Esophagus muscularis mucosa (tissue), 4 donors: Measurements from ENCODE around the gene SRSF5. TPM values are rescaled to one million over a fixed set of nuclear protein-coding genes. Genes with fewer than 3 reads are reported as not detected.

Source experiments
- DNase-seq: peaks from one replicate; pipeline ENCODE4 v3.0.0-alpha.2; 2017; ENCODE audit errors: extremely low spot score
- H3K27ac ChIP-seq, 4 donors: fragments of 200-600 bp; sonication (generic); replicated peaks in 1 of 4; 1 replicate in 3 of 4; 2 replicates in 1 of 4; pipeline ENCODE4 v1.5.1; 2016 to 2019; ENCODE audit warnings: mild to moderate bottlenecking in 1 of 4
- H3K27me3 ChIP-seq, 4 donors: fragments of 200-600 bp; sonication (generic); one replicate each; pipeline versions ENCODE4 v1.5.1 to v1.6.0; 2016 to 2019
- H3K36me3 ChIP-seq, 4 donors: fragments of 200-600 bp; sonication (generic); one replicate each; pipeline ENCODE4 v1.5.1; 2016 to 2019
- H3K4me1 ChIP-seq, 4 donors: fragments of 200-600 bp; sonication (generic); one replicate each; pipeline ENCODE4 v1.5.1; 2016 to 2019
- H3K4me3 ChIP-seq, 4 donors: fragments of 200-600 bp; sonication (generic); 1 replicate in 2 of 4; 2 replicates in 2 of 4; pipeline ENCODE4 v1.5.1; 2016 to 2019; ENCODE audit warnings: mild to moderate bottlenecking in 4 of 4, moderate library complexity in 1 of 4
- H3K9me3 ChIP-seq, 4 donors: fragments of 200-600 bp; sonication (generic); 1 replicate in 3 of 4; 2 replicates in 1 of 4; pipeline ENCODE4 v1.5.1; 2016 to 2019
- CTCF ChIP-seq, 3 experiments: fragments of 200-600 bp in 2 of 3; fragments of 450-650 bp in 1 of 3; sonication (generic) in 2 of 3; IDR thresholded peaks; one replicate each; pipeline ENCODE4 v1.5.1; 2017 to 2019; ENCODE audit warnings: antibody characterized with exemption in 3 of 3, mild to moderate bottlenecking in 2 of 3, moderate library complexity in 1 of 3
- EP300 ChIP-seq: sonication (generic); formaldehyde crosslinking; IDR thresholded peaks from one replicate; pipeline ENCODE4 v1.6.1; 2017; ENCODE audit warnings: antibody characterized with exemption
- POLR2A ChIP-seq: fragments of 450-650 bp; IDR thresholded peaks from one replicate; pipeline ENCODE4 v1.6.1; 2017; ENCODE audit warnings: antibody characterized with exemption, moderate library complexity, mild to moderate bottlenecking, low read depth
- POLR2AphosphoS5 ChIP-seq, 2 donors: sonication (generic); formaldehyde crosslinking; IDR thresholded peaks; one replicate each; pipeline ENCODE4 v1.6.1; 2017; ENCODE audit warnings: antibody characterized with exemption in 2 of 2
- WGBS: methylation state at CpG from one replicate; pipeline ENCODE4 v1.1.5; 2018; 5-methylcytosine and 5-hydroxymethylcytosine counted together
- intact Hi-C: fragments of 100-400 bp; cut with DNase I; formaldehyde crosslinking; loops from one replicate; pipeline ENCODE4 v1.15.1; 2023
- total RNA-seq, 4 donors: library from RNA; depleted of rRNA; stranded (reverse); fragments of >200 nt; gene quantifications; one replicate each; pipeline versions ENCODE4 v1.1.0 to v1.2.1, GENCODE V29; 2016

SRSF5 gene
- total RNA-seq, 4 donors from 2014 or later: 185 to 291 (median 211) TPM

GRCh38 chr14:69794791-69795190, 27.8 kb downstream of the SRSF5 start:
- WGBS: 89% methylated on average over 3 of the region's 3 CpGs
- no peaks in the 10 kb centered on the region for H3K27me3 ChIP-seq
- no peak for TF ChIP-seq EP300
- TF ChIP-seq CTCF (IDR thresholded peaks at IDR 0.05): no peak
- DNase-seq: peak; percentile 68
- H3K4me3 ChIP-seq: no peak overlapping the region
- H3K27ac ChIP-seq: no peak overlapping the region
- no peaks in the 10 kb centered on the region for H3K4me1 ChIP-seq
- no peaks in the 10 kb centered on the region for H3K9me3 ChIP-seq
- intact Hi-C loops: no loop called here
- H3K36me3 ChIP-seq: no peaks in the 10 kb centered on the region

- intact Hi-C loops: no loop called here
- no peaks in the 10 kb centered on the region for H3K4me1 ChIP-seq
These were observed 28.7 kb downstream of the SRSF5 start for GRCh38 chr14:69795691-69796090.

GRCh38 chr14:69796797-69797500, 30.0 kb downstream of the SRSF5 start, which contains the start of gene SLC10A1:
Gene SLC10A1, minus strand, starts transcription at chr14:69797241. Its CDS starts 86 bp downstream, at chr14:69797155.
- Histone ChIP-seq H3K4me3 (no peak within 1 kb of the TSS), H3K27me3 (no peaks in the 10 kb centered on the region), H3K36me3 (no peaks in the 10 kb centered on the region), H3K9me3 (no peaks in the 10 kb centered on the region), H3K4me1 (no peaks in the 10 kb centered on the region), H3K27ac (no peak within 1 kb of the TSS)
- intact Hi-C loops: no loop called here
- TF ChIP-seq CTCF (IDR thresholded peaks at IDR 0.05): no peak
- TF ChIP-seq POLR2AphosphoS5 (IDR thresholded peaks at IDR 0.05): no peak
- TF ChIP-seq POLR2A: no peak
- TF ChIP-seq EP300: no peak
- WGBS: 88% methylated on average over 11 of the region's 11 CpGs
- DNase-seq: peak; percentile 62

More at GRCh38 chr14:69795691-69796090, 28.7 kb downstream of the SRSF5 start:
- peak; percentile 77 for DNase-seq
- Histone ChIP-seq H3K9me3 (no peaks in the 10 kb centered on the region), H3K36me3 (no peaks in the 10 kb centered on the region), H3K27ac (no peak overlapping the region), H3K27me3 (no peaks in the 10 kb centered on the region), H3K4me3 (no peak overlapping the region)
- TF ChIP-seq POLR2AphosphoS5 (IDR thresholded peaks at IDR 0.05): no peak
- TF ChIP-seq POLR2A: no peak
- no peak for TF ChIP-seq CTCF (IDR thresholded peaks at IDR 0.05)
- TF ChIP-seq EP300: no peak
- WGBS: 69% methylated on average over 3 of the region's 4 CpGs

GRCh38 chr14:69797573-69798338, 30.8 kb downstream of the SRSF5 start:
- Histone ChIP-seq H3K27me3 (no peaks in the 10 kb centered on the region), H3K4me1 (no peaks in the 10 kb centered on the region), H3K9me3 (no peaks in the 10 kb centered on the region), H3K4me3 (no peak overlapping the region), H3K27ac (no peak overlapping the region), H3K36me3 (no peaks in the 10 kb centered on the region)
- 75% methylated on average over 5 of the region's 5 CpGs for WGBS
- no peak for TF ChIP-seq EP300
- no peak for TF ChIP-seq POLR2A
- TF ChIP-seq POLR2AphosphoS5 (IDR thresholded peaks at IDR 0.05): no peak
- no peak for TF ChIP-seq CTCF (IDR thresholded peaks at IDR 0.05)
- intact Hi-C loops: no loop called here
- peak; percentile 62 for DNase-seq
